Mucosa of descending colon (tissue), 3 donors: ENCODE measurements around the gene IQCH. TPM values are rescaled to one million over a fixed set of nuclear protein-coding genes. Genes with fewer than 3 reads are reported as not detected.

Experiments
- ATAC-seq: fragments of 200-7000 bp; cut with Tn5 transposase; one replicate; pipeline ENCODE4 v1.9.1; 2020; ENCODE audit warnings: mild to moderate bottlenecking, moderate library complexity
- DNase-seq, 3 donors: peaks; one replicate each; pipeline ENCODE4 v3.0.0-alpha.2; 2020
- H3K36me3 ChIP-seq: fragments of 200-600 bp; one replicate; pipeline ENCODE4 v1.8.0; 2021; ENCODE audit warnings: low read depth, mild to moderate bottlenecking
- H3K4me1 ChIP-seq: fragments of 200-600 bp; one replicate; pipeline ENCODE4 v1.8.0; 2021; ENCODE audit warnings: low read depth, mild to moderate bottlenecking
- H3K4me3 ChIP-seq: fragments of 200-600 bp; one replicate; pipeline ENCODE4 v1.8.0; 2021; ENCODE audit warnings: mild to moderate bottlenecking
- H3K9me3 ChIP-seq: fragments of 200-600 bp; one replicate; pipeline ENCODE4 v1.8.0; 2021; ENCODE audit warnings: mild to moderate bottlenecking
- CTCF ChIP-seq: fragments of 200-600 bp; IDR thresholded peaks from one replicate; pipeline ENCODE4 v1.8.0; 2022; ENCODE audit warnings: antibody characterized with exemption, mild to moderate bottlenecking
- intact Hi-C, 2 donors: fragments of 100-400 bp; cut with DNase I in 1 of 2; cut with micrococcal nuclease in 1 of 2; formaldehyde crosslinking; loops; one replicate each; pipeline versions ENCODE4 v1.11.0 to v1.11.1; 2022; cut with DNase I, micrococcal nuclease
- total RNA-seq, 3 donors: library from RNA; stranded (reverse); fragmentation: NEBNext Ultra II Directional in 2 of 3; extraction: Animal tissue kit (Norgen Biotek cat#: 25700) in 2 of 3; gene quantifications; one replicate each; pipeline versions ENCODE4 v1.2.1 to v1.2.4, GENCODE V29; 2021 to 2023
- donor health status: DM: no; HTN: no; CAD: no; lungs with moderate emphysema.
- donor health status: DM: no; HTN: no; CAD: no.
- donor health status: DM: no; HTN: yes; CAD: no.

IQCH gene
- total RNA-seq, 3 donors from 2014 or later, result 2.2 to 3.0 (median 2.2) TPM

- intact Hi-C loops, result no loop called here
- H3K4me3 ChIP-seq, result no peak overlapping the region
Observed at GRCh38 chr15:67506775-67507747, 252.5 kb downstream of the IQCH start.

GRCh38 chr15:67508407-67508806 is 253.8 kb downstream of the IQCH start:
- ATAC-seq (no peak), DNase-seq (no peak)
- H3K9me3 ChIP-seq, result no peaks in the 10 kb centered on the region
- H3K36me3 ChIP-seq, result no peaks in the 10 kb centered on the region
- no peak overlapping the region for H3K4me3 ChIP-seq
- TF ChIP-seq CTCF, result no peak
- intact Hi-C loops, result no loop called here
- no peaks in the 10 kb centered on the region for H3K4me1 ChIP-seq

More at GRCh38 chr15:67506775-67507747, 252.5 kb downstream of the IQCH start:
- no peak for ATAC-seq
- Histone ChIP-seq H3K36me3 (no peaks in the 10 kb centered on the region), H3K9me3 (no peaks in the 10 kb centered on the region), H3K4me1 (no peaks in the 10 kb centered on the region)
- no peak for TF ChIP-seq CTCF
- DNase-seq, result no peak

- intact Hi-C loops, result no loop called here
- Histone ChIP-seq H3K9me3 (no peaks in the 10 kb centered on the region), H3K4me1 (no peaks in the 10 kb centered on the region), H3K4me3 (no peak overlapping the region), H3K36me3 (no peaks in the 10 kb centered on the region)
- ATAC-seq (no peak), DNase-seq (no peak)
- TF ChIP-seq CTCF, result no peak
Observed at GRCh38 chr15:67509918-67510317, 255.3 kb downstream of the IQCH start.

GRCh38 chr15:67510597-67511190 is 256.1 kb downstream of the IQCH start:
- DNase-seq (no peak), ATAC-seq (no peak)
- no peak for TF ChIP-seq CTCF
- H3K36me3 ChIP-seq, result no peaks in the 10 kb centered on the region
- H3K4me3 ChIP-seq, result no peak overlapping the region
- intact Hi-C loops, result no loop called here
- no peaks in the 10 kb centered on the region for H3K4me1 ChIP-seq
- H3K9me3 ChIP-seq, result no peaks in the 10 kb centered on the region

- Histone ChIP-seq H3K9me3 (no peaks in the 10 kb centered on the region), H3K4me3 (no peak overlapping the region), H3K36me3 (no peaks in the 10 kb centered on the region), H3K4me1 (no peaks in the 10 kb centered on the region)
- no peak for DNase-seq
- intact Hi-C loops, result no loop called here
- TF ChIP-seq CTCF, result no peak
- ATAC-seq, result no peak
Observed at GRCh38 chr15:67511606-67512005, 257.0 kb downstream of the IQCH start.
